ES-I3 (cell line): Measurements from ENCODE around the gene ZNF358.
A peak's percentile ranks its signal among the peaks of the same experiment; 100 is the strongest.
"Not testable (repeated sequence)": the region's sequence is repeated elsewhere in the genome, so short reads cannot be mapped to it uniquely, and the experiment has no call there.

ENCODE experiments used
- H3K36me3 ChIP-seq: 2 replicates; pipeline ENCODE4 v1.6.1; 2013; ENCODE audit warnings: mild to moderate bottlenecking, low read length, control low read depth, moderate library complexity; ENCODE audit not compliant: insufficient read depth
- H3K4me1 ChIP-seq: 2 replicates; pipeline ENCODE4 v1.6.1; 2013; ENCODE audit warnings: mild to moderate bottlenecking, control low read depth, low read length; ENCODE audit not compliant: insufficient read depth
- H3K9ac ChIP-seq: 2 replicates; pipeline ENCODE4 v1.6.1; 2013; ENCODE audit warnings: low read depth, mild to moderate bottlenecking, low read length, moderate library complexity
- H3K9me3 ChIP-seq: 2 replicates; pipeline ENCODE4 v1.6.1; 2013; ENCODE audit warnings: mild to moderate bottlenecking, low read length, moderate library complexity; ENCODE audit not compliant: control insufficient read depth, insufficient read depth

Gene ZNF358

GRCh38 chr19:7529610-7530490, 13.9 kb downstream of the ZNF358 start:
- Histone ChIP-seq H3K9ac (no peak overlapping the region), H3K4me1 (no peaks in the 10 kb centered on the region), H3K36me3 (no peaks in the 10 kb centered on the region), H3K9me3 (no peaks in the 10 kb centered on the region)

GRCh38 chr19:7533281-7533885, 17.5 kb downstream of the ZNF358 start:
- Histone ChIP-seq H3K4me1 (no peaks in the 10 kb centered on the region), H3K9ac (peak overlapping the region; percentile 70; the same call in 1 of the 2 replicates), H3K36me3 (no peaks in the 10 kb centered on the region), H3K9me3 (no peaks in the 10 kb centered on the region)

GRCh38 chr19:7533925-7534480, 18.1 kb downstream of the ZNF358 start:
- no peaks in the 10 kb centered on the region for H3K4me1 ChIP-seq
- H3K36me3 ChIP-seq: no peaks in the 10 kb centered on the region
- no peaks in the 10 kb centered on the region for H3K9me3 ChIP-seq
- H3K9ac ChIP-seq: peak overlapping the region; percentile 70

- Histone ChIP-seq H3K36me3 (no peaks in the 10 kb centered on the region), H3K4me1 (no peaks in the 10 kb centered on the region), H3K9me3 (no peaks in the 10 kb centered on the region), H3K9ac (peak overlapping the region; percentile 70)
Observed at GRCh38 chr19:7534531-7535046, 18.7 kb downstream of the ZNF358 start.

- Histone ChIP-seq H3K4me1 (no peaks in the 10 kb centered on the region), H3K9me3 (no peaks in the 10 kb centered on the region), H3K9ac (peak within 1 kb of the TSS; percentile 70), H3K36me3 (no peaks in the 10 kb centered on the region)
Observed at GRCh38 chr19:7535047-7535997, 19.4 kb downstream of the ZNF358 start, which contains the start of gene PNPLA6. TSS of gene PNPLA6 (plus strand) at chr19:7535717. CDS start at chr19:7535789, 72 bp downstream.

GRCh38 chr19:7535998-7536695, 20.2 kb downstream of the ZNF358 start:
- Histone ChIP-seq H3K9ac (peak overlapping the region; percentile 70; the same call in 1 of the 2 replicates), H3K9me3 (no peaks in the 10 kb centered on the region), H3K36me3 (no peaks in the 10 kb centered on the region), H3K4me1 (no peaks in the 10 kb centered on the region)

GRCh38 chr19:7538990-7539389, 23.1 kb downstream of the ZNF358 start:
- not testable (repeated sequence) for H3K36me3 ChIP-seq, H3K4me1 ChIP-seq, H3K9me3 ChIP-seq, H3K9ac ChIP-seq

- H3K9ac ChIP-seq: no peak overlapping the region
- no peaks in the 10 kb centered on the region for H3K36me3 ChIP-seq
- no peaks in the 10 kb centered on the region for H3K9me3 ChIP-seq
- no peaks in the 10 kb centered on the region for H3K4me1 ChIP-seq
Observed at GRCh38 chr19:7539827-7540425, 24.0 kb downstream of the ZNF358 start.

- no peaks in the 10 kb centered on the region for H3K9me3 ChIP-seq
- H3K4me1 ChIP-seq: no peaks in the 10 kb centered on the region
- no peaks in the 10 kb centered on the region for H3K36me3 ChIP-seq
- H3K9ac ChIP-seq: peak overlapping the region; percentile 40
Observed at GRCh38 chr19:7540761-7541474, 25.0 kb downstream of the ZNF358 start.

- Histone ChIP-seq H3K4me1 (no peaks in the 10 kb centered on the region), H3K9ac (peak overlapping the region; percentile 40), H3K36me3 (no peaks in the 10 kb centered on the region), H3K9me3 (no peaks in the 10 kb centered on the region)
Observed at GRCh38 chr19:7541475-7541824, 25.5 kb downstream of the ZNF358 start.

GRCh38 chr19:7541828-7542443, 26.0 kb downstream of the ZNF358 start:
- no peak overlapping the region for H3K9ac ChIP-seq
- H3K36me3 ChIP-seq: no peaks in the 10 kb centered on the region
- H3K4me1 ChIP-seq: no peaks in the 10 kb centered on the region
- no peaks in the 10 kb centered on the region for H3K9me3 ChIP-seq

- no peaks in the 10 kb centered on the region for H3K4me1 ChIP-seq
- no peaks in the 10 kb centered on the region for H3K9me3 ChIP-seq
- H3K36me3 ChIP-seq: no peaks in the 10 kb centered on the region
- H3K9ac ChIP-seq: no peak overlapping the region
Observed at GRCh38 chr19:7542556-7543348, 26.8 kb downstream of the ZNF358 start.
